Esophagus muscularis mucosa (tissue), 4 donors: Measurements from ENCODE around the gene SLC16A1.

Experiments
- EP300 ChIP-seq: sonication (generic); formaldehyde crosslinking; IDR thresholded peaks from one replicate; pipeline ENCODE4 v1.6.1; 2017; ENCODE audit warnings: antibody characterized with exemption
- POLR2A ChIP-seq: fragments of 450-650 bp; IDR thresholded peaks from one replicate; pipeline ENCODE4 v1.6.1; 2017; ENCODE audit warnings: antibody characterized with exemption, moderate library complexity, mild to moderate bottlenecking, low read depth
- POLR2AphosphoS5 ChIP-seq, 2 donors: sonication (generic); formaldehyde crosslinking; IDR thresholded peaks; one replicate each; pipeline ENCODE4 v1.6.1; 2017; ENCODE audit warnings: antibody characterized with exemption in 2 of 2
- TF ChIP-seq, protein P1 (sequence below), 3 experiments: fragments of 200-600 bp in 2 of 3; fragments of 450-650 bp in 1 of 3; sonication (generic) in 2 of 3; IDR thresholded peaks; one replicate each; pipeline ENCODE4 v1.5.1; 2017 to 2019; ENCODE audit warnings: antibody characterized with exemption in 3 of 3, mild to moderate bottlenecking in 2 of 3, moderate library complexity in 1 of 3

DNA sequence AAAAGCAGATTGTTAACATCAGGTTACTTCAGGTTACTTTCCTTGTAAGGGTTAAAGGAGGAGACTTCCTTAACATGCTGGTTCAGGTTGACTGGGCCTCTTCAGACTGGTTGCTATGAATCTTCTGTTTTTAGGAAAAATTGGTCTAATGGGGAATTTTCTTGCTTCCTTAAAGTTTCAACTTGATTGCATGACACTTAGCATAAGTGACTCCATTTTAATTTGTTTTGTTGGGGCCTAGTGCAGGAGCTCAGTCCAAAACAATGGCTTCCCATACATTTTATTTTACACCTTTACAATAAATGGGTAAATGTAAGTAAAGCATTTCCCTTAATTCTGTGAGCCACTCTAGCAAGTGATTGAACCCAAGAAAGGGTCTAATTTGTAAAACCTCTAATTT is 53.8 kb downstream of the SLC16A1 start:
- no peak for TF ChIP-seq POLR2A
- TF ChIP-seq, protein P1, sequence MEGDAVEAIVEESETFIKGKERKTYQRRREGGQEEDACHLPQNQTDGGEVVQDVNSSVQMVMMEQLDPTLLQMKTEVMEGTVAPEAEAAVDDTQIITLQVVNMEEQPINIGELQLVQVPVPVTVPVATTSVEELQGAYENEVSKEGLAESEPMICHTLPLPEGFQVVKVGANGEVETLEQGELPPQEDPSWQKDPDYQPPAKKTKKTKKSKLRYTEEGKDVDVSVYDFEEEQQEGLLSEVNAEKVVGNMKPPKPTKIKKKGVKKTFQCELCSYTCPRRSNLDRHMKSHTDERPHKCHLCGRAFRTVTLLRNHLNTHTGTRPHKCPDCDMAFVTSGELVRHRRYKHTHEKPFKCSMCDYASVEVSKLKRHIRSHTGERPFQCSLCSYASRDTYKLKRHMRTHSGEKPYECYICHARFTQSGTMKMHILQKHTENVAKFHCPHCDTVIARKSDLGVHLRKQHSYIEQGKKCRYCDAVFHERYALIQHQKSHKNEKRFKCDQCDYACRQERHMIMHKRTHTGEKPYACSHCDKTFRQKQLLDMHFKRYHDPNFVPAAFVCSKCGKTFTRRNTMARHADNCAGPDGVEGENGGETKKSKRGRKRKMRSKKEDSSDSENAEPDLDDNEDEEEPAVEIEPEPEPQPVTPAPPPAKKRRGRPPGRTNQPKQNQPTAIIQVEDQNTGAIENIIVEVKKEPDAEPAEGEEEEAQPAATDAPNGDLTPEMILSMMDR (IDR thresholded peaks at IDR 0.05): no peak
- TF ChIP-seq EP300: no peak
- no peak for TF ChIP-seq POLR2AphosphoS5 (IDR thresholded peaks at IDR 0.05)
